GM21367 (cell line): Measurements from ENCODE around the gene PTGES3L.
A peak's percentile ranks its signal among the peaks of the same experiment; 100 is the strongest.
"Not testable (repeated sequence)": the region's sequence is repeated elsewhere in the genome, so short reads cannot be mapped to it uniquely, and the experiment has no call there.

Source experiments
- ATAC-seq: cut with Tn5 transposase; IDR thresholded peaks from one replicate; pipeline ENCODE4 v1.9.1; 2021; ENCODE audit not compliant: unreplicated experiment

Gene PTGES3L

DNA sequence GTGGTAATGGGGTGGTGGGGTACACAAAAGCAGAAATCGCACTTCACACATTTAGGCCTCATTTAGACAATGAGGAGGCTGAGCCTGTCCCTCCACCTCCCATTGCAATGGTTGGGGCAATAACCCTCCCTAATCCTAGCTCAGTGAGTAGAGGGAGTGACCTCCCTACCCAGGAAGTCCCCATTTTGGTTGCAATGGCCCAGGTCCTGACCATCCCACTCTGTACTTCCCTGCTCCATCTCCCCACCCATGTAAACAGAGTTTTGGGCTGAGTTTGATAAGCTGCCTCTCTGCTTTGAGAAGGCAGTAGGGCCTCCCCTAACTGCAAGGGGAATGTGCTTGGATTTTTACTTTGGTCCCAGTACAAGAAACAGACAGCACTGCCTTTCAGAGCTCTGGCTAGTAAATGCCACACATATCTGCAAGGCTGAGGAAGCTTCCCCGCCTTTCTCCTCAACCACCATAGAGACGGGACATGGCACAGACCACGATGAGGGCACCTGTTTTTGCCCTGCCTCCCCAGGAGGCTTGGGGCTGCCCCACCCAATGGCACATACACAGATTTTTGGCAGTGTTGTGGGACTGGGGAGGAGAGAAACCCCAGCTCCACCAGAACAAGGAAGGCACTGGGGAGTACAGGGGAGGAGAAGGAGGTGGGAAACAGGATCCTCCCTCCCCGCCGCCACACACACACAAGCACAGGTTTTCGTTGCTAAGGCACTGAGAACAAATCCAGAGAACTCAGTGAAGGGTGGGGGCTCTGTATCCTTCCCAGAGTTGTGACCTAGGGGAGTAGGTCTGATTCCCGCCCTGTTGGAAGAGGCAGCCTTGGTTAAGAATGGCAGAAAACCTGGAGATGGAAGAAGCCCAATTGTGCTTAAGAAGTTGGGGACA lies 35.0 kb upstream of the PTGES3L start:
- ATAC-seq = no peak

GRCh38 chr17:43014020-43014648 lies 34.3 kb upstream of the PTGES3L start:
- no peak for ATAC-seq

DNA sequence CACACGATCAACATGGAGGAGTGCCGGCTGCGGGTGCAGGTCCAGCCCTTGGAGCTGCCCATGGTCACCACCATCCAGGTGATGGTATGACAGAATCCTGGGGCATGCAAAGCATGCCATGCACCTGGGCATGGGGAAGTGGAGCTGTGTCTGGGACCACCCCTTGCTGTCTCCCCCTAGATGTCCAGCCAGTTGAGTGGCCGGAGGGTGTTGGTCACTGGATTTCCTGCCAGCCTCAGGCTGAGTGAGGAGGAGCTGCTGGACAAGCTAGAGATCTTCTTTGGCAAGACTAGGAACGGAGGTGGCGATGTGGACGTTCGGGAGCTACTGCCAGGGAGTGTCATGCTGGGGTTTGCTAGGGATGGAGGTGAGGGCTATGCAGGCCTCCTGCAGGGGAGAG lies 33.4 kb upstream of the PTGES3L start:
- no peak for ATAC-seq

GRCh38 chr17:43011728-43012472 lies 32.0 kb upstream of the PTGES3L start:
- ATAC-seq = no peak

GRCh38 chr17:43010667-43011308 lies 30.9 kb upstream of the PTGES3L start:
- no peak for ATAC-seq

DNA sequence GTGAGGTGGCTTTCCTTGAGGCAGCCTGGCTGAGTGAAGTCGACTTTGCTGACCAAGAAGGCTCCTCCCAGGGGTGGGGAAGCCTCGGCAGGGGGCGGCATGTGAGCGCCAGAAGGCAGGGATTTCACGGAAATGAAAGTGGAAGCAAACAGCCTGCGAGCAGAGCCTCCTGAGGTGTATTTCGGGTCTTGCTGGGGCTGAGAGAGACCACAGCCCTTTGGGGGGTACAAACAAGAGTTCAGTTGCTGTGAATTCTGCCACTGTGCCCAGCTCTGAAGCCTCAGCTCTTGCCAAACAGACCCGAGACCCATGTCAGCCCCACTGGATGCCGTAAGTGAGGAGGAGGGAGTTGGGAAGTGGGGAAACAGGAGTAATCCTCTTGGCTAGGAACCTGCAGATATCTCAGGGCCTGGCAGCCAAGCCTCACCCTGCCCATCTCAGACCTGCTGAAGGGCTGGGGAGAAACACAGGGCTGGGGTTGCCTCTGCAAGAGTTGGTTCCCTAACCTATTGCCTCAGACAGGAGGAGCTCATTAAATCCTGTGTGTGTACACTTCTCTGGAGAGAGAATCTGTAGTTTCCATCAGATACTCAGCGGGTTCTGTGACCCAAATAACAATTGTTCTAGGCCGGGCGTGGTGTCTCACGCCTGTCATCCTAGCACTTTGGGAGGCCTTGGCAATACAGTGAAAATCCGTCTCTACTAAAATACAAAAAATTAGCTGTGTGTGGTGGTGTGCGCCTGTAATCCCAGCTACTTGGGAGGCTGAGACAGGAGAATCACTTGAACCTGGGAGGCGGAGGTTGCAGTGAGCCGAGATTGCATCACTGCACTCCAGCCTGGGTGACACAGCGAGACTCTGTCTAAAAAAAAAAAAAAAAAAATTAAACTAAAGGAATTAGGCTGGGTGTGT lies 27.0 kb upstream of the PTGES3L start, which contains the start of gene IFI35:
Gene IFI35 (plus strand): TSS at position 146 of the 913 bp plus-strand sequence. CDS start 164 bp downstream, at position 310.
- no peak for ATAC-seq

DNA sequence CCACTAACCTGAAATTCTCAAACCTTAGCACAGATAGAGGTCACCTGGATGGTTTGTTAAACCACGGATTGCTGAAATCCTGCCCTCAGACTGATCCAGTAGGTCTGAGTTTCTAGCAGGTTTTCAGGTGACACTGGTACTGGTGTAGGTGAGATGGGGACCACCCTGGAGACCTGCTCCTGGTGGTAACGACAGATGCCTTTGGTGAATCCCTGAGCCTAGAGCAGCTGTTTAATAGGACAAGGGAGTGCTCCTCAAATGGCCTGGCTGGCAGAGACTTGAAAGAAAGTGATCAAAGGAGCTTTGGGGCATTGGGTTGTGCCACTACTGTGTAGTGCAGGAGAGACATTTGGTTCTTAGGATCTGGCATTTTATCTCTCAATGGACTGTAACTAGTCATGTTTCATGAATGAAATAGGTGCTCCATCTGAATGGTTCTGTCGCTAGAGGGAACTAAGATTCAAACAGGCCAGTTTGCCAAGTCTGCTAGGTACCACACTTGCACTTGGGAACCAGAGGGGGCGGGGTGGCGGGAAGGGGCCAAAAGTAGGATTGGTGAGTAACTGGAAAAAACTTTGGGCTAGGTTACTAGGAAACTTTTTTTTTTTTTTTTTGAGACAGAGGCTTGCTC lies 23.8 kb upstream of the PTGES3L start:
- no peak for ATAC-seq

DNA sequence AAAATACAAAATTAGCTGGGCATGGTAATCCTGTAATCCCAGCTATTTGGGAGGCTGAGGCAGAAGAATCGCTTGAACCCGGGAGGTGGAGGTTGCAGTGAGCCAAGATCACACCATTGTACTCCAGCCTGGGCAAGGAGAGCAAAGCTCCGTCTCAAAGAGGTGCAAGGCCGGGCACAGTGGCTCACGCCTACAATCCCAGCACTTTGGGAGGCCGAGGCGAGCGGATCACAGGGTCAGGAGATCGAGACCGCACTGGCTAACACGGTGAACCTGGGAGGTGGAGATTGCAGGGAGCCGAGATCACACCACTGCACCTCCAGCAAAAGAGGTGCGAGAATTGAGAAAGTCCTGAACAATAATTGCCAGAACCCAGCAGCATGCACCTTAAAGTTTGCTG lies 21.0 kb upstream of the PTGES3L start:
- ATAC-seq = not testable (repeated sequence)

DNA sequence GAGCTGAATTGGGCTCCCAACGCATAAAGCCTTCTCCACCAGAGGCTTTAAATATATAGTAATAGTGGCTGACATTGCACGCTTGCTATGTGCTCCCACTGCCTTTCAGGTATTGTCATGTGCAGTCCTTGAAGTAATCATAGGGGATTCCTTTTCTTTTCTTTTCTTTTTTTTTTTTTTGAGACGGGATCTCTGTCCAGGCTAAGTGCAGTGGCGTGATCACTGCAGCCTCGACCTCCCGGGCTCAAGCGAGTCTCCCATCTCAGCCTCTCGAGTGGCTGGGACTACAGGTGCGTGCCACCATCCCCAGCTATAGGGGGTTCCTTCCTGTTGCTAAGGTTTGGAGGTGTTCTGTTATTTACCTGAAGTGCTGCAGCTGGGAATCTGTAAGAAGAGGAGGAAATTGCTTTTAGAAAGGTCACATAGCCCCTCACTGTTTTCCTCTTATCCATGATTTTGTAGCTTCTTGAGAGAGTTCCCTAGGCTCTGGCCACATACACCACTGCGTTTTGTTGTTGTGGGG lies 19.2 kb upstream of the PTGES3L start:
- ATAC-seq = no peak

- ATAC-seq = peak; percentile 79
Observed at GRCh38 chr17:42997984-42998938, 18.4 kb upstream of the PTGES3L start, which contains the start of gene RPL27. Gene RPL27, plus strand, starts transcription at chr17:42998419. Its CDS starts 332 bp downstream, at chr17:42998751.

DNA sequence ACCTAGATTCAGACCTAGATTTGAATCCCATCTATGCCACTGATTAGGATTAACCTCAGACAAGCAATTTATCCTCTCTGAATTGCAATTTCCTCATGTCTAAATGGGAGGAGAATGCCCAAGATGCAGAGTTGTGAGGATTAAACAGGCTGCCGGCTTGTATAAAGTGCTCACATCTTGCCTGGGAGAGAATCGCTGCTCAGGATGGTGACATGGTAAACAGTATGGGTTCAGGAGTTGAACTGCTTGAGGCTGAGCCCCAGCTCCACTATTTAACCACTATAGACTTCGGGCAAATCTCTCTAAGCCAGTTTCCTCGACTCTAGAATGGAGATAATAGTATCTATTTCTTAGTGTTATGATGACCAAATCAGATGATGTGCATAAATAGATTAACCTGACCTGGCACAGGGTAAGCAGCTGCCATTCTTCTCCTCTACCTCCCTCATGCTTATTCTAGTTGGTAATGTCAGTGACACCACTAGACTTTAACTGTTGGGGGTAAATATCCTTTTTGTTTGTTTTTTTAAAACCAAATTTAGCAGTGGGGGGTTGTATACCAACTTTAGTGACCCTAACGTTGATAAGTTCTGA lies 17.6 kb upstream of the PTGES3L start:
- ATAC-seq = no peak

DNA sequence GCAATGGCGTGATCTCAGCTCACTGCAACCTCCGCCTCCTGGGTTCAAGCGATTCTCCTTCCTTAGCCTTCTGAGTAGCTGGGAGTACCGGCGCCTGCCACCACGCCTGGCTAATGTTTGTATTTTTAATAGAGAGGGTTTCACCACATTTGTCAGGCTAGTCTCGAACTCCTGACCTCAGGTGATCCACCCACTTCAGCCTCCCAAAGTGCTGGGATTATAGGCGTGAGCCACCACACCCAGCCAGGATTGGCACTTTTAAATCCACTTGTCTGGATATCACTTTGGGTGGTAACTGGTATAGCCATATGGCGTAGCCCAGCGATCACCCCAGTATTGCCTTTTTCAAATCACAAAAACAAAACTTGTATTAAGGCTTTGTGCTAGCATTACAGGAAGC lies 14.0 kb upstream of the PTGES3L start:
- not testable (repeated sequence) for ATAC-seq

DNA sequence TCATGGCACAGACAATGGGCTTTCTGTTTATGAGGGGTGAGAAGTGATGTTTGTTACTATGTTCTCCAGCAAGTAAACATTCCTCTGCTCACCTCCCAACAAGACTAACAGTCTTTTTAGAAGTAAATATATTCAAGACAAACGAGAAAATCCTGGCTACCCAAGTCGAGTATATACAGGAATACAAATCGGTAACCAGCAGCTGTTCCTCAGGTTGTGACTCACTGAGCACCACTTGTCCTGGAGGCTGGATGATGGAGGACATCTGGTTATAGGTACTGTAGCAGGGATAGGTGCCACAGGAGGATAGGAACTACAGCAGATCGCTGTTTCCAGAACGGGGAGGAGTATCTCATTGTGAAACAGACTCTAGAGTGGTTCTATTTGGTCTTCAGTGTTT lies 13.0 kb upstream of the PTGES3L start:
- no peak for ATAC-seq

- ATAC-seq = no peak
Observed at GRCh38 chr17:42991471-42991870, 11.6 kb upstream of the PTGES3L start.

- no peak for ATAC-seq
Observed at GRCh38 chr17:42989726-42990652, 10.1 kb upstream of the PTGES3L start.

DNA sequence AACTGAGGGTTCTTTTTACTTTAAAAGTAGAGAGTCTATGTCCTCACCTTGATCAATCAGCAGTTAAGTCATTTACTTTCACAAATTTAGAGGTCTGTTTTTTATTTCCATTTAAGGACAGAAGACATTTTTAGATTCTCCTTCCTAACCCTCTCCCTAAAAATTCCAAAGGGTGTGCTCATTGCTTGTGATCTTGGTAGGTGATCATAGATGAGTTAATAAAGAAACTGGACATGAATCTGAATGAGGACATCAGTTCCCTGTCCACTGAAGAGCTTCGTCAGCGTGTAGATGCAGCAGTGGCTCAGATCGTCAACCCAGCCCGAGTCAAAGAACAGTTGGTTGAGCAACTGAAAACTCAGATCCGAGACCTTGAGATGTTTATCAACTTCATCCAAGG lies 9.3 kb upstream of the PTGES3L start:
- no peak for ATAC-seq

GRCh38 chr17:42985225-42985624 lies 5.3 kb upstream of the PTGES3L start:
- ATAC-seq = peak; percentile 39
